Lower lobe of right lung (tissue), 2 donors: ENCODE measurements around the gene BEST4. TPM values are rescaled to one million over a fixed set of nuclear protein-coding genes. Genes with fewer than 3 reads are reported as not detected.
"Not testable (repeated sequence)": the region's sequence is repeated elsewhere in the genome, so short reads cannot be mapped to it uniquely, and the experiment has no call there.

Experiments
- ATAC-seq, 2 donors: fragments of 200-7000 bp; cut with Tn5 transposase; one replicate each; pipeline ENCODE4 v1.9.1; 2020 to 2022; ENCODE audit warnings: mild to moderate bottlenecking in 2 of 2, moderate library complexity in 2 of 2
- DNase-seq: peaks from one replicate; pipeline ENCODE4 v3.0.0-alpha.2; 2020
- H3K27ac ChIP-seq: fragments of 200-600 bp; one replicate; pipeline ENCODE4 v1.8.0; 2022
- H3K27me3 ChIP-seq: fragments of 200-600 bp; one replicate; pipeline ENCODE4 v1.8.0; 2022; ENCODE audit warnings: low read depth
- H3K36me3 ChIP-seq: fragments of 200-600 bp; one replicate; pipeline ENCODE4 v1.8.0; 2022; ENCODE audit warnings: mild to moderate bottlenecking
- H3K4me1 ChIP-seq: fragments of 200-600 bp; one replicate; pipeline ENCODE4 v1.8.0; 2022
- H3K4me3 ChIP-seq: fragments of 200-600 bp; one replicate; pipeline ENCODE4 v1.8.0; 2022; ENCODE audit warnings: mild to moderate bottlenecking
- H3K9me3 ChIP-seq: fragments of 200-600 bp; one replicate; pipeline ENCODE4 v1.8.0; 2022
- CTCF ChIP-seq: fragments of 200-600 bp; IDR thresholded peaks from one replicate; pipeline ENCODE4 v1.8.0; 2022; ENCODE audit warnings: antibody characterized with exemption, mild to moderate bottlenecking
- intact Hi-C: fragments of 100-400 bp; cut with DNase I; formaldehyde crosslinking; loops from one replicate; pipeline ENCODE4 v1.11.0; 2022
- total RNA-seq: library from RNA; stranded (reverse); fragmentation: NEBNext Ultra II Directional; extraction: Animal tissue kit (Norgen Biotek cat#: 25700); gene quantifications from one replicate; pipeline ENCODE4 v1.2.1, GENCODE V29; 2021
- donor health status: DM: no; HTN: yes; CAD: no; lungs with severe emphysema.

BEST4 gene
- total RNA-seq, 1 donor from 2014 or later: 1.7 TPM

GRCh38 chr1:44812822-44813543 lies 25.0 kb upstream of the BEST4 start:
- no peak for TF ChIP-seq CTCF
- peak; percentile 59 for DNase-seq
- intact Hi-C loops: no loop called here
- Histone ChIP-seq H3K4me1 (peaks cover 74% of the 10 kb centered on the region), H3K27ac (peak overlapping the region; percentile 89), H3K27me3 (no peaks in the 10 kb centered on the region), H3K9me3 (no peaks in the 10 kb centered on the region), H3K4me3 (peak overlapping the region; percentile 60), H3K36me3 (no peaks in the 10 kb centered on the region)
- peak; percentile 3 to 23 for ATAC-seq

- Histone ChIP-seq H3K9me3 (no peaks in the 10 kb centered on the region), H3K4me3 (no peak overlapping the region), H3K27ac (peak overlapping the region; percentile 100), H3K36me3 (peaks cover 8% of the 10 kb centered on the region), H3K27me3 (no peaks in the 10 kb centered on the region), H3K4me1 (peaks cover 91% of the 10 kb centered on the region)
- DNase-seq (peak; percentile 3), ATAC-seq (no peak)
- no peak for TF ChIP-seq CTCF
- intact Hi-C loops: no loop called here
These were observed 23.3 kb upstream of the BEST4 start for GRCh38 chr1:44811234-44811633.

GRCh38 chr1:44810762-44811105 lies 22.8 kb upstream of the BEST4 start:
- DNase-seq: peak; percentile 35
- Histone ChIP-seq H3K36me3 (peaks cover 13% of the 10 kb centered on the region), H3K4me1 (peaks cover 92% of the 10 kb centered on the region), H3K27ac (peak overlapping the region; percentile 100)
- H3K4me3 ChIP-seq, H3K27me3 ChIP-seq, H3K9me3 ChIP-seq, intact Hi-C loops, ATAC-seq: not testable (repeated sequence)

GRCh38 chr1:44810101-44810761 lies 22.3 kb upstream of the BEST4 start:
- peak overlapping the region; percentile 100 for H3K27ac ChIP-seq
- DNase-seq: peak; percentile 87

GRCh38 chr1:44808938-44809917 lies 21.3 kb upstream of the BEST4 start:
- H3K9me3 ChIP-seq: no peaks in the 10 kb centered on the region
- ATAC-seq (peak in 1 of 2 donors; percentile 17), DNase-seq (peak; percentile 80)
- peaks cover 28% of the 10 kb centered on the region for H3K36me3 ChIP-seq
- peak; percentile 17 for TF ChIP-seq CTCF
- peaks cover 91% of the 10 kb centered on the region for H3K4me1 ChIP-seq
- H3K4me3 ChIP-seq: peak overlapping the region; percentile 47
- intact Hi-C loops: no loop called here
- H3K27me3 ChIP-seq: no peaks in the 10 kb centered on the region
- peak overlapping the region; percentile 100 for H3K27ac ChIP-seq

More at GRCh38 chr1:44810101-44810761, 22.3 kb upstream of the BEST4 start:
- Histone ChIP-seq H3K9me3 (no peaks in the 10 kb centered on the region), H3K36me3 (peaks cover 18% of the 10 kb centered on the region), H3K27me3 (no peaks in the 10 kb centered on the region), H3K4me3 (peak overlapping the region; percentile 47), H3K4me1 (peaks cover 92% of the 10 kb centered on the region)
- no peak for TF ChIP-seq CTCF
- no peak for ATAC-seq
- intact Hi-C loops: no loop called here
